Spinal cord (tissue), 10 donors: Measurements from ENCODE around the gene PCSK5. TPM values are rescaled to one million over a fixed set of nuclear protein-coding genes. Genes with fewer than 3 reads are reported as not detected.
"Not testable (repeated sequence)": the region's sequence is repeated elsewhere in the genome, so short reads cannot be mapped to it uniquely, and the experiment has no call there.

Experiments used
- DNase-seq, 6 donors: peaks; one replicate each; pipeline versions ENCODE4 v3.0.0 to v3.0.0-alpha.2; 2013 to 2015; ENCODE audit warnings: low spot score in 6 of 6, low read depth in 4 of 6
- H3K27ac ChIP-seq: one replicate; pipeline ENCODE4 v1.5.1; 2013; ENCODE audit warnings: low read depth, low read length, control low read depth
- H3K27me3 ChIP-seq: one replicate; pipeline ENCODE4 v1.6.1; 2013; ENCODE audit warnings: low read length; ENCODE audit not compliant: control insufficient read depth, insufficient read depth
- H3K36me3 ChIP-seq: one replicate; pipeline ENCODE4 v1.6.1; 2013; ENCODE audit warnings: low read length; ENCODE audit not compliant: control insufficient read depth, insufficient read depth
- H3K4me1 ChIP-seq: one replicate; pipeline ENCODE4 v1.6.1; 2013; ENCODE audit warnings: low read length; ENCODE audit not compliant: control insufficient read depth, insufficient read depth
- H3K4me3 ChIP-seq: one replicate; pipeline ENCODE4 v1.5.1; 2013; ENCODE audit warnings: low read depth, low read length, control low read depth
- H3K9me3 ChIP-seq: one replicate; pipeline ENCODE4 v1.6.1; 2013; ENCODE audit warnings: low read length; ENCODE audit not compliant: control insufficient read depth, insufficient read depth
- WGBS: methylation state at CpG from one replicate; pipeline ENCODE4 v1.1.5; 2013; ENCODE audit warnings: missing lambda C conversion rate; ENCODE audit not compliant: insufficient coverage; 5-methylcytosine and 5-hydroxymethylcytosine counted together
- polyA plus RNA-seq, 2 donors: library from polyadenylated mRNA; unstranded; fragments of 120-200 nt; gene quantifications; one replicate each; pipeline ENCODE4 v1.2.1, GENCODE V29; 2013; ENCODE audit not compliant: insufficient read length in 2 of 2
- total RNA-seq, 2 donors: library from RNA; depleted of rRNA in 1 of 2; stranded (reverse); fragments of 120-200 nt in 1 of 2; fragments of >200 nt in 1 of 2; gene quantifications; one replicate each; pipeline versions ENCODE4 v1.2.3 to v1.2.4, GENCODE V29; 2013 to 2014
- donor health status: healthy.

The PCSK5 gene
- total and polyA plus RNA-seq, 4 donors = 8.8 to 15.6 (median 12.5) TPM

- DNase-seq = no peak
- Histone ChIP-seq H3K27ac (no peak overlapping the region), H3K4me1 (no peaks in the 10 kb centered on the region), H3K27me3 (no peaks in the 10 kb centered on the region), H3K4me3 (no peak overlapping the region), H3K36me3 (no peaks in the 10 kb centered on the region), H3K9me3 (no peaks in the 10 kb centered on the region)
- 67% methylated on average over 1 of the region's 1 CpG for WGBS
Measured at GRCh38 chr9:76357555-76357954, 467.1 kb downstream of the PCSK5 start.

GRCh38 chr9:76358628-76359280 lies 468.3 kb downstream of the PCSK5 start:
- Histone ChIP-seq H3K27ac (no peak overlapping the region), H3K36me3 (no peaks in the 10 kb centered on the region), H3K27me3 (no peaks in the 10 kb centered on the region), H3K4me1 (no peaks in the 10 kb centered on the region), H3K4me3 (no peak overlapping the region), H3K9me3 (no peaks in the 10 kb centered on the region)
- DNase-seq = no peak
- WGBS = no CpG with 5 or more reads among the region's 10 CpGs

GRCh38 chr9:76359365-76359764 lies 468.9 kb downstream of the PCSK5 start:
- Histone ChIP-seq H3K27me3 (no peaks in the 10 kb centered on the region), H3K4me1 (no peaks in the 10 kb centered on the region), H3K36me3 (no peaks in the 10 kb centered on the region), H3K27ac (no peak overlapping the region), H3K4me3 (no peak overlapping the region), H3K9me3 (no peaks in the 10 kb centered on the region)
- 95% methylated on average over 2 of the region's 4 CpGs for WGBS
- no peak for DNase-seq

- DNase-seq = peak in 1 of 6 donors; percentile 63
- H3K27me3 ChIP-seq = no peaks in the 10 kb centered on the region
- H3K4me3 ChIP-seq = no peak overlapping the region
- H3K36me3 ChIP-seq = no peaks in the 10 kb centered on the region
- WGBS = 80% methylated on average over 1 of the region's 2 CpGs
- no peak overlapping the region for H3K27ac ChIP-seq
- H3K4me1 ChIP-seq = no peaks in the 10 kb centered on the region
- H3K9me3 ChIP-seq = no peaks in the 10 kb centered on the region
Measured at GRCh38 chr9:76359766-76360165, 469.3 kb downstream of the PCSK5 start.

GRCh38 chr9:76362332-76363031 lies 472.0 kb downstream of the PCSK5 start:
- not testable (repeated sequence) for H3K9me3 ChIP-seq, H3K36me3 ChIP-seq, H3K4me3 ChIP-seq, H3K27me3 ChIP-seq, H3K4me1 ChIP-seq, DNase-seq, H3K27ac ChIP-seq
- 73% methylated on average over 12 of the region's 16 CpGs for WGBS

- Histone ChIP-seq H3K36me3 (no peaks in the 10 kb centered on the region), H3K4me1 (no peaks in the 10 kb centered on the region), H3K4me3 (no peak overlapping the region), H3K27me3 (no peaks in the 10 kb centered on the region), H3K27ac (no peak overlapping the region), H3K9me3 (no peaks in the 10 kb centered on the region)
- 93% methylated on average over 3 of the region's 3 CpGs for WGBS
- DNase-seq = no peak
Measured at GRCh38 chr9:76363032-76363395, 472.5 kb downstream of the PCSK5 start.

- DNase-seq = no peak
- Histone ChIP-seq H3K27ac (no peak overlapping the region), H3K36me3 (no peaks in the 10 kb centered on the region), H3K4me1 (no peaks in the 10 kb centered on the region), H3K27me3 (no peaks in the 10 kb centered on the region), H3K9me3 (no peaks in the 10 kb centered on the region), H3K4me3 (no peak overlapping the region)
- no CpG with 5 or more reads among the region's 1 CpG for WGBS
Measured at GRCh38 chr9:76365028-76365427, 474.6 kb downstream of the PCSK5 start.

GRCh38 chr9:76366275-76366674 lies 475.8 kb downstream of the PCSK5 start:
- no peaks in the 10 kb centered on the region for H3K36me3 ChIP-seq
- no CpG with 5 or more reads among the region's 4 CpGs for WGBS
- DNase-seq = no peak
- H3K9me3 ChIP-seq = no peaks in the 10 kb centered on the region
- no peaks in the 10 kb centered on the region for H3K4me1 ChIP-seq
- H3K27ac ChIP-seq = no peak overlapping the region
- H3K27me3 ChIP-seq = no peaks in the 10 kb centered on the region
- no peak overlapping the region for H3K4me3 ChIP-seq

- Histone ChIP-seq H3K27me3 (no peaks in the 10 kb centered on the region), H3K27ac (no peak overlapping the region), H3K9me3 (no peaks in the 10 kb centered on the region), H3K36me3 (no peaks in the 10 kb centered on the region), H3K4me3 (no peak overlapping the region), H3K4me1 (no peaks in the 10 kb centered on the region)
- 39% methylated on average over 3 of the region's 4 CpGs for WGBS
- DNase-seq = peak in 3 of 6 donors; percentile 6 to 66 (median 60)
Measured at GRCh38 chr9:76369583-76369982, 479.1 kb downstream of the PCSK5 start.

- no peaks in the 10 kb centered on the region for H3K36me3 ChIP-seq
- H3K27me3 ChIP-seq = no peaks in the 10 kb centered on the region
- H3K9me3 ChIP-seq = no peaks in the 10 kb centered on the region
- 97% methylated on average over 2 of the region's 3 CpGs for WGBS
- no peak for DNase-seq
- no peak overlapping the region for H3K4me3 ChIP-seq
- no peaks in the 10 kb centered on the region for H3K4me1 ChIP-seq
- no peak overlapping the region for H3K27ac ChIP-seq
Measured at GRCh38 chr9:76370396-76371023, 480.0 kb downstream of the PCSK5 start.
